Measurements from ENCODE around the gene DNAJC25.

DNA sequence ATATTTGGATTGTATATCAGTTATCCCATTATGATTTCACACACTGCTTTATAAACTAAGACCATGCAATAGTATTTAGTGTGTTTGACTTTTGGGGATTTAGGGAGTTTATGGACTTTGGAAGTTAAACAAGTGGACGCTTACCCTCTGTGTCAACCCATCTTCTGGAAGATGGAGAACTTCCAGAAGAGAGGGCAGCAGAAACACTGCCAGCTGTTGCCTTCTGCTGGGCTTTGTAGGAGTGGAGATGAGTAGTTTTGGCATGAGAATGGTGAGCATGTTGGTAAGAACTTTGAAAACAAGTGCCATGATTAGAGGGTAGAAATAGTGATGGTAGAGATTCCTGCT lies 2.2 kb downstream of the DNAJC25 start:
- TF ChIP-seq, protein P1, sequence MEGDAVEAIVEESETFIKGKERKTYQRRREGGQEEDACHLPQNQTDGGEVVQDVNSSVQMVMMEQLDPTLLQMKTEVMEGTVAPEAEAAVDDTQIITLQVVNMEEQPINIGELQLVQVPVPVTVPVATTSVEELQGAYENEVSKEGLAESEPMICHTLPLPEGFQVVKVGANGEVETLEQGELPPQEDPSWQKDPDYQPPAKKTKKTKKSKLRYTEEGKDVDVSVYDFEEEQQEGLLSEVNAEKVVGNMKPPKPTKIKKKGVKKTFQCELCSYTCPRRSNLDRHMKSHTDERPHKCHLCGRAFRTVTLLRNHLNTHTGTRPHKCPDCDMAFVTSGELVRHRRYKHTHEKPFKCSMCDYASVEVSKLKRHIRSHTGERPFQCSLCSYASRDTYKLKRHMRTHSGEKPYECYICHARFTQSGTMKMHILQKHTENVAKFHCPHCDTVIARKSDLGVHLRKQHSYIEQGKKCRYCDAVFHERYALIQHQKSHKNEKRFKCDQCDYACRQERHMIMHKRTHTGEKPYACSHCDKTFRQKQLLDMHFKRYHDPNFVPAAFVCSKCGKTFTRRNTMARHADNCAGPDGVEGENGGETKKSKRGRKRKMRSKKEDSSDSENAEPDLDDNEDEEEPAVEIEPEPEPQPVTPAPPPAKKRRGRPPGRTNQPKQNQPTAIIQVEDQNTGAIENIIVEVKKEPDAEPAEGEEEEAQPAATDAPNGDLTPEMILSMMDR (IDR thresholded peaks at IDR 0.05), result no peak
- TF ChIP-seq POLR2A (IDR thresholded peaks at IDR 0.05), result no peak
